ENCODE results near the gene MXD3.
"Not testable (repeated sequence)": the region's sequence is repeated elsewhere in the genome, so short reads cannot be mapped to it uniquely, and the experiment has no call there.

MXD3 gene

DNA sequence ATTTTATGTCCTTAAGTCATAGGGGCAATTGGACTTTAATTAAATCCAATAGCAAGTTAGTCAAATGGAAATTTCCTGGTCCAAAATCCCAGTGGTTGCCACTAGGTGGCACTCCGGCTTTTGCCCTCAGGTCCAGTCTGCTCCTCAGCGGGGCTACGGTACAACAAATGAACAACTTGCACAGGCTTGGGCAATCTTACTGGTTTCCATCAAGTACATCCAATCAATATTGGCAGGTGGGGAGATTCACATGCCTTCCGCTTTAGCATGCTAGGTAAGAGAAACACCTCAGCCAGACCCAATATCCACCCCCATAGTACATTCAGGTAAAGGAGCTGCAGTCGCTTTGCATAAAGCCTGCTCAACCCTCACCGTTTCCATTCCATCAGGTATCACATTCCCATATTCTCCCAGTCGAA is 6.3 kb upstream of the MXD3 start:
- DNase-seq, result peak; percentile 75

DNA sequence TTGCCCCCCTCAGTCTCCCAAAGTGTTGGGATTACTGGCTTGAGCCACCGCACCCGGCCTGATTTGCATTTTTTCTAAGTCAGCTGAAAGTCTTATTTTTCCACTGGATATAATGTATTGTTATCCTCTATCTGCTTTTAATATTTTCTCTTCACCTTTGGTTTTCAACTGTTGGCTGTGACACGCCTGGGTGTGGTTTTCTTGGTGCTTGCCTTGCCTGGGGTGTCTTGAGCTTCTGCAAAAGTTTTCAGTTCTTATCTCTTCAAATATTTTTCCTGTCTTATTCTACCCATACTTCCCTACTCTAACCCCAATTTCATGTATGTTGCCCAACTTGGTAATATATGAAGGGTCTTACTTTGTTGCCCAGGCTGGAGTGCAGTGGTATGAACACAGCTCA is 4.3 kb upstream of the MXD3 start:
- no peak for DNase-seq

DNA sequence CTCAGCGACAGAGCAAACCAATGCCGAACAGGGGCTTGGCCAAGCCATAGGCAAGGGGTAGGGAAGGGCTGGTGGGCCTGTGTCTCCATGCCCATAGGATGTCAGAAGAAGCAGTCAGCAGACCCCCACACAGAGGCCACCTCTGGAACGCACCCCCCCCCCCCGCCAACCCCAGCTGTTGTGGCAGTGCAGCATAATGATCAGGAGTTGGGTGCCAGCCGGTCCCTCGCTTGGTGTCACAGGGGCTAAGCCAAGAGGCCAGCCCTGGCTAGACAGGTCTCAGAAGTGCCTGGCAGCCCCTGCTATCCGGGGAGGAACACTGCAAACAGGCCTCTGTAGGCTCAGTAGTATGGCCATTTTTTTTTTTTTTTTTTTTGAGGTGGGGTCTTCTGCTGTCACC is 3.7 kb upstream of the MXD3 start:
- DNase-seq, result no peak

DNA sequence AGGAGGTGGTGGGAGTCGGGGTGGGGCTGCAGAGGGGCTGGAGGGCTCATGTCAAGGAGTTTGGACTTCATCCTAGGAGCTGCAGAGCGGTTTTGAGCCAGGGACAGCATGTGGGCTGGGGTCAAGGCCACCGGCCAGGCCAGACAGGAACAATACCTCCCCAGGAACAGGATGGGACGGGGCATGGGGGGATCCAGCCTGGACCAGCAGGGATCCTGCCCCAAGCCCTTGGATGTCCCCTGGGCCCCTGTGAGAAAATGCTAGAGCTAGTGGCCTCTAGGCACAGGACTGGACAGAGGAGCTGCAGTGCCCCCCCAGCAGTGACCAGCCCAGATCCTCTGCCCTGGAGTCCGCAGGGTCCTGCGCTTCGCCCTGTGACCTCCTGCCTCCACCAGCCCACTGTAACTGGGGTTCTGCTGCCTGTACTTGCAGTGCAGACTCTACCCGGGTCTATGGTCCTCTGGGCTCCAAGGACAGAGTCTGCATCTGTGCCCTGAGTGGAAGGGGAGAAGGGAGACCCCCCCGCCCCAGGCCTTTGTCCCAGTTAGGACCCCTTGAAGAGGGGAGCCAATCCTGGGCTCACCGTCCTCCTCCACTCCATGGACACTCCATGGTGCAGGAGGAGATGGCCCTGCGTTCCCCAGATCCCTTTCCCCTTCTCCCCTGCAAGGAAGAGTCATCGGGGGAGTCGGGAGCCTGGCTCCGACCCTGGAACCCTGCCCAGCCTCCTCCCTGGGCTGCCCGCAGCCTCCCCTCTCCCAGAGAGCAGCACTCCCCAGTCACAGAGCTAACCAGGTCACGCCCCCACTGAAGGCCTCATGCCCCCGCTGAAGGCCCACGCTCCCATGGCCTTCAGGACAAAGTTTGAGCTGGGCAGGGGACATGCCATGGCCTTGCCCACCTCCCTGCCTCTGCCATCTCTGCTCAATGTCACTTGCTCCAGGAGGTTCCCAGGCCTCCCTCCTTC is 3.0 kb upstream of the MXD3 start:
- DNase-seq, result no peak

DNA sequence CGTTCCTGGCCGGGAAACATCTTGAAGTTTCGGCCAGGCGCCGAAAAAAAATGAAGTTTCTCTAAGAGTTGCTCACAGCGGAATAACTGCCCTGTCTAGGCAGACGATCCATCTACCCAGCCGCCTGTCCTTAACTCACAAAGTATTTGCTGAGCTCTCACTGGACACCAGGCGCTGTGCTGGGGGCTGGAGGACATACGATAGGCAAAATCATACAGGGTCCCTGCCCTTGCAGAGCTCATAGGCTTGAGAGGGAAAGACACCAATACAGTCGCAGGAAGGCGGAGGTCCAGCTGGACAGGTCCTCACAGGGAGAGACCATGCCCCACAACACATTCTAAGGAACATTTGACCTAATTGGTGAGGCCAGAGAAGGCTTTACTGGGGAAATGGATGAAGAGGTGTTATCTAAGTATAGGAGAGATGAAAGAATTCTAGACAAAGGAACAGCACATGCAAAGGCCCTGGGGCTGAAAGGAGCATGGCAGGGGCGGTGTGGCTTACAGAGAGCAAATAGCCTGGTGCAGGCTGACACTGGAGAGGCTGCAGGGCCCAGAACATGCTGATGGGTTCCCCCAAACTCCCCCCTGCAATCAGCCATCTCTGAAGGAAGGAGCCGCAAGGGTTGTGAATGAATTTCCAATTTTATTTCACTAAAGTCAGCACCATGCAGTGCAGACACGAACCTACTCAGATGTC is 2.0 kb upstream of the MXD3 start:
- DNase-seq, result no peak

DNA sequence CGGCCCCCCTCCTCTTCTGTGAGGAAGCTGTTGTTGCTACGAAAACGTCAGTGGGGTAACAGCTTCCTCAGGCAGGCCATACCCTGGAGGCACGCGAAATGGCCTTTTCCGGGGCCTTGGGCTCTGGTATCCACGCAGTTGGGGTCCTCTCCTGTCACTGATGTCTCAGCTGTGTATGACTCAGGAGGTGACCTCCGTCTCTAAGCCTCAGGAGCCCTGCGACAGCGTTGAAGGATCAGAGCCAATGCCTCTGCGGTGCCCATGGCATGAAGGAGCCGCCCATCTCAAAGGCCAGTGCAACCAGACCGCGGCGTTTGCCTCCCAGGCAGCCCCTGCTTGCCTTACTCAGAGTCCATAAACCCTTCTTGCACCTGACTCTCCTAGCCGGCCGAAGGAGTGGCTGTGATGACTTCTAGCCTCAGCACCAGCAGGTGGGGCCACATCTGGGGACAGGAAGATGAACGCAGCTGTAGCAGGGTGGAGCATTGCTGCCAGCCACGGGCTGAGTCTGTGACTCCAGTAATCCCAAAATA is 1.0 kb upstream of the MXD3 start:
- DNase-seq, result no peak

DNA sequence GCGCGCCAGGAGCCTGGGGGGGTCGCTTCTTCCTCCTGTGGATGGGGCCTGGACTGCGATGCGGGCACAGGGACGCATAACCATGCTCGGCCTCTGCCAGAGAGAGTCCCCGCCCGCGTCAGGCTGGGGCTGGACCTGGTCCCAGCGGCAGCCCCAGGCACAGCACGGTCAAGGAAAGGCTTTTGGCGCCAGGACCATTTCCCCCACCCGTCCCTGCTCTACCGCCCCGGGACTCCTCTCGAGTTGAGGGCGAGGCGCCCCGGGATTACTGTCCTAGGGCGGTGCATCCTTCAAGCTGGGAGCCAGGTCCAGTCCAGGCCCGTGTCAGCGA is 341 bp downstream of the MXD3 start:
- DNase-seq, result no peak

DNA sequence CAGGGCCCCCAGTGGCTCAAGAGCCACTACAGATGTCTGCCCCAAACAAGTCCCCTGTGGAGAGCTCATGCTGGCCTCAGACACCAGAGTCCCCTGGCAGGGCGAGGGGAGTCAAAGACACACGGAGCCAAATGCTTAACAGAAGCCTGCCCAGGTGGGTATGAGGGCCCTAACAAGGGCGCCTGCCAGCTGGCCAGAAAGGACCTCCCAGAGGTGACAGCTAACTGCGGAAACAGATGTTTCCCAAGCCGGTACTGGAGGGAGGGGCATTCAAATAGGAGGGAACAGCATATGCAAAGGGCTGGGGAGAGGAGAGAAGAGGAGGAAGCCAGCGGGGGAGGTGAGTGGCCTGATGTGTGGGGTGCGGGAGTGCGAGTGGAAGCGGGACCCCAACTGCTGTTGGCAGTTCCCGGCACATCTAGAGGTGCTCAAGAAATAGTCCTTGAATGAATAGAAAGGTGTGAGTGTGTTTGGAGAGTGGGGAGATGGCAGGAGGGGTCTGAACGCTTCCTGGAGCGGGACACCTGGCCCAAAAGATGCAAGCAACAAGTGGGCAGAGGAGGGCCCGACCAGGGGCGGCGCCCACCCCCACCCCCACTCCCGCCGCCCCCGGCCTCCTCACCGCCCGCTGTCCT is 824 bp downstream of the MXD3 start:
- DNase-seq, result no peak

DNA sequence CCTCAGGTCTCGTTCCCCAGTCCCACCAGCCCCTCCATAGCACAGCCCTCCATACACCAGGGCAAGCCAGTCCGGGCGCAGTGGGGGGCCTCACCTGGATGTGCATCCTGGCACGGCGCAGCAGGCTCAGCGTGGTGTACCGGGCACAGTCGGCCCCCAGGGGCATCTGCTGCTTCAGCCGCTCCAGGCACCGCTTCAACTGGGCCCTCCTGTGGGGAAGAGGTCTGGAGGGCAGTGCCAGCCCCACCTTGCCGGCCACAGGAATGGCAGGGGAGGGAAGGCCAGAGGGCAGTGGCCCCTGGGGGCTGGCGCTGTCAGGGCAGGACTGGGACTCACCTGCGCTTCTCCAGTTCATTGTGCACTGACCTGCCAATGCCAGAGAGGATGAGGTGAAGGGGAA is 1.4 kb downstream of the MXD3 start:
- no peak for DNase-seq

DNA sequence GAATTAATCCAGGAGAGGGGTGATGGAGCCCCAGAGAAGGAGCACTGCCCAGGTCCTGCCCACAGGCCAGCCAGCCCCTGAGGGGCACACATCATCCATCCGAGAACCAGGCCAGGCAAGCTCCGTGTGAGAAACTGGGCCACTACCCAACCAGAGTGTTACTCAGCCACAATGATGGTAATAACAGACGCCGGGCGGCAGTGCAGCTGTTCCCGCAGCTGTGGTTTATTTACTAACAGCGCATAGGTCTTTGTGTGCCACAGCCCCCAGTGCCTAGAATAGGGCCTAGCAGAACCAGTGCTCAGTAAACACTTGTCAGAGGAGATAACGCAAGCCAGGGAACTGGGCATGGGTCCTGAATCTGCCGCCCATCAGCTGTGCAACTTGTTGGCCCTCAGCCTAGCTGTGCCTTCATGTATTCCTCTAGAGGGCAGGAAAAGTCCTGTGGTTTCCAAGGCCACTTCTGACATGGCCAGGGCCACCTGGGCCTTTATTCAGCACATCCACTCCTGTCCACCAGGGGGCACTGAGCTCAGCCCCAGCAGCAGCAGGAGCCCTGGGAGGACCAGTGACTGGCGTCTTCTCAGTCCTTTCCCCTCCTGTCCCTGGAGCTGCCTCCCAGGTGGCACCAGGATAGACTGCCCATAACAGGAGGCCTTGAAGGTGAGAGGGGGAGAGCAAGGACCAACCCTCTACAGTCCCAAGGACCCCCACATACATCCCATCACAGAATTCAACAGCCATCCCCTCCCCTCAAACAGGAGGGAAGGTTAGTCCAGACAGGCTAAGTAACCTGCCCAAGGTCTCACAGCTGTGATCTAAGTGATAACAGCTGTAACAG is 2.1 kb downstream of the MXD3 start:
- DNase-seq, result peak; percentile 73

DNA sequence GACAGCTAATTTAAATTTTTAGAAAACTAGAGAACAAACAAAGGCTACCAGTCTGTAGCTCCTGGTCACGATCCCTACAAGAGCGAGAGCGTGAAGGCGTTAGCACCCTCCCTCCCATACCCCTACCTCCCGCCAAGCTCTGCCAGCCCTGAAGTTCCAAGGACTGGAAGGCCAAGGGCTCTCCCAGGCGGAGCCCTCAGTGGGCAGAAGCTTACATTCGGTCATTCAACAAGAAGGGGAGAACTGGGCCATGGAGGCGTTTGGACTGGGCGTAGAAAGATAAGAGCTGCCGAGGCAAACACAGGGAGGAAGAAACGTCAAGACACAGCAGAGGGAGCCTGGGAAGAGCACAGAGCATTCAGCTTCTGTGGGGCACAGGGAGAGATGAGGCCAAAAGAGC is 3.0 kb downstream of the MXD3 start:
- no peak for DNase-seq

DNA sequence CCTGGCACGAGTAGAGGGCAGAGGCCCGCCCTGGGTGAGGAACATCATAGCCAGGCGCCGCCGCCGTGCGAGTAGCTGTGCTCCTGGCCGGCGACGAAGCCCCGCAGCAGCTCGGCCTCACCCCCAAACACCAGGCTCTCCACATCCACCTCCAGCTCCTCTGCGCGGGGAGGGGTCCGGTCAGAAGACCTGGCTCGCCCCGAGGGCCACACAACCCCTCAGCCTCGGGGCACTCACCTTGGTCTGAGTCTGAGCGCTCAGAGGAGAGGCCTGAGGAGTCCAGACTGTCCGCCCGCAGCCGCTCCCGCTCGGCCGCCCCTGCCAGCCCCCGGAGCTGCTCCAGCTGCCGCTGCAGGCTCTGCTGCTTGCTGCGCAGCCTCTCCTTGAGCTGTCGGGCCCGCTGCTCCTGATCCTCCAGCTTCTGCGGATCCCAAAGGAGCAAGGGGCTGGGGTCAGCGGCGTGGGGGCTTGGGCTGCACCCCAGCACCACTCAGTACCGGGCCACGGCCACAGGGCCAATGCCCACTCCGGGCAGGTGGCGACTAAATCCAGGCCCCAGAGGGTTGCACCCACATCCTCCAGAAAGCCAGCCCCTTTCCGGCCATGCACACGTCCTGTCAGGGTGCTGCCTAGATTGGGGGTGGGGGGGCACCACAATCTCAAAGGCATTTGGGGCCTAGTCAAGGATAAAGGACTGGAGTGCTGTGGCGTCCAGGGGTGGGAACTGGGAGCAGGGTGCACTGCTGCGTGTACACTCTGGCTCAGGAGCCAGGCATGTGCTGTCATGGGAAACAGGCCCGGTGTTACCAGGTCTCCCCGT is 3.9 kb downstream of the MXD3 start:
- no peak for DNase-seq

DNA sequence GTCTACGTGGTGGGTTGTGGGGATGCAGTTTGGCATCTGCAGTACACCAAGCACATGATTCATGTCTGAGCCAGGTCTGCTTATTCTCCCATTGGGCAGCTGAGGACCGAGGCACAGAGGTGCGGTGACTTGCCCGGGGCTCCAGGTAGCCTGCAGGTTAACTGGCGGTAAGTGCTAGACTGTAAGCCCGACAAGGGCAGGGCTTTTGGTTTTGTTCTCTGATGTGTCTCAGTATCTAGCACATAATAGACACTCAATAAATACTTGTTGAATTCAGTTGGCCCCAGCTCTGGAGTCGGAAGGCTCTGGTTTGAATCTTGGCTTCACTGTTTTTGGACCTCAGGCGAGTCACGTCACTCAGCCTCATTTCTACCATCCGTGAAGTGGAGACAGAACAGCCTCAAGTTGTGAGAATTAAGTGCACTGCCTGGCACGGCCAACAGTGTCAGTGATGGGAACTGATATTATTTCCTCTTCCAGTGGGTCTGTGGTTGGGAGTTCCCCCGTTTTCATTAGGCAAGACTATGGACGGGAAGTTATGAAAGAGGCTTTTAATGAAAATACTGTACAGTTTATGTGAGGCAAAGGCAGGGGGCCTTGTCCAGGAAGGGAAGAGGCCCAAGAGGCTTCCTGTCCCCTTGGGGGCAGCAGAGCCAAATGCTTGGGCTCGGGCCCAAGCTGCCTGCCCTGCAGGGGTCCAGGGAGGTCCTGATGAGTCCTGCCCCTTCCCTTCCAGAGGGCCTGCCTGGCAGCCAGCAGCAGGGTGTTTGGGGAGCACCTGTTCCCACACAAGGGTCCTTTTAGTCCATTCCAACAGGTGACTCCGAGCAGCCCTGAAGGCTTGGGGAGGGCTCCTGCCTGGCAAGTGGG is 4.8 kb downstream of the MXD3 start:
- DNase-seq, result no peak

DNA sequence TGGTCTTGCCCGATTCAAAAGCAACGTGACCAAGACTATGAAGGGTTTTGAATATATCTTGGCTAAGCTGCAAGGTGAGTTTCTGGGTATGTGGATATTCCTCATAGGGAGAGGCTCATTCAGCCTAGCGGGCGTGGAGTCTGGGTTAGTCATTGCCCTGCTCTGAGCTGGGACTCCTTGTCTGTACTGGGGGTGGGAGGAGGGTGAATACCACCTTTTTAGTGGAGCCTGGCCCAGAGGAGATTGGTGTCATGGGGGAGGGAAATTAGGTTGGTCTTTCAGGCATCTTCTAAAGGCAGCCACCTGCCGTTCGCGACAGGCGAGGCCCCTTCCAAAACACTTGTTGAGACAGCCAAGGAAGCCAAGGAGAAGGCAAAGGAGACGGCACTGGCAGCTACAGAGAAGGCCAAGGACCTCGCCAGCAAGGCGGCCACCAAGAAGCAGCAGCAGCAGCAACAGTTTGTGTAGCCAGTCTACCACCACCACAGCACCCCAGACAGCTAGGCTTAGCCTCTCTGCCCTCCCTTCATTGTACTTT is 5.5 kb downstream of the MXD3 start:
- DNase-seq, result not testable (repeated sequence)

DNA sequence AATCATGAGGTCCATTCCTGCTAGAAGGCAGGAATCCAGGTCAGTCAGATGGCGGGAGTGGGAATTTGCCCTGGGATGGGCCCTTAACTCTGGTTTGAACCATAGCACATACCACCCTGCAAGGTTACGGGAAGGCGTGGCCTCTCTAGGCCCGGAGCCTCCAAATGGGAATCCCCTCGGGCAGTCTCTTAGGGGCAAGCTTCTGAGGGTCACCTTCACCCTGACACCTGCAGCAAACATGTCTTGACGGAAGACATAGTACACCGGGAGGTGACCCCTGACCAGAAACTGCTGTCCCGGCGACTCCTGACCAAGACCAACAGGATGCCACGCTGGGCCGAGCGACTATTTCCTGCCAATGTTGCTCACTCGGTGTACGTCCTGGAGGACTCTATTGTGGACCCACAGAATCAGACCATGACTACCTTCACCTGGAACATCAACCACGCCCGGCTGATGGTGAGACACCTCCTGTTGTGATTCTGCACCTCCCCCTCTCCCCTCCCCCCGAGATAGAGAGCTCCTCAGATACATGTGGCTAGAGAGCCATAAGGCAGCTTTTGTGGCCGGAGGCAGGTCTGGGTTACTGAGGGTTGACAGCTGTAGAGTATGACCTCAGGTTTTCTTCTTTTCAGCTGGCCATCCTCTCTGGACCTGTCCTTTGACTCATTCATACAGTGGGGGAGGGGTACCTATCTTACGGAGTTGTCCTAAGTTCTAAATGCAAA is 7.1 kb downstream of the MXD3 start:
- DNase-seq, result no peak

DNA sequence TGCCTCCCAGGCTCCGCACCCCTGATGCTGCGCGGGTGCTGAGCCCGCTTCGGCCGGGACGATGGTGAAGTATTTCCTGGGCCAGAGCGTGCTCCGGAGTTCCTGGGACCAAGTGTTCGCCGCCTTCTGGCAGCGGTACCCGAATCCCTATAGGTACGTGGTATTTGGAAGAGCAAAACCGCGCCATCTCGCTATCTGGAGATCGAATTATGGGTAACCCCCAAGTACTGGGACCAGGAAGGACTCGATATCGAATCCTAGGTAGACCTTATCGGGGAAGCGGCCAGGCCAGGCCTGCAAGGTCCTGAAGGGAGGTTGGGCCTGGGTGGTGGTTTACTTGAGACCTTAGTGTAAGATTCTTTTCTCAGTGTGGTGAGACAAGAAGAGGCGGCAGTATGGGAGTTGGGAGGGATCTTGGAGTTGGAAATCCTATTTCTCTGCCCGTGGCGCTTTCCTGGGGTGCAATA is 7.7 kb downstream of the MXD3 start:
- no peak for DNase-seq

DNA sequence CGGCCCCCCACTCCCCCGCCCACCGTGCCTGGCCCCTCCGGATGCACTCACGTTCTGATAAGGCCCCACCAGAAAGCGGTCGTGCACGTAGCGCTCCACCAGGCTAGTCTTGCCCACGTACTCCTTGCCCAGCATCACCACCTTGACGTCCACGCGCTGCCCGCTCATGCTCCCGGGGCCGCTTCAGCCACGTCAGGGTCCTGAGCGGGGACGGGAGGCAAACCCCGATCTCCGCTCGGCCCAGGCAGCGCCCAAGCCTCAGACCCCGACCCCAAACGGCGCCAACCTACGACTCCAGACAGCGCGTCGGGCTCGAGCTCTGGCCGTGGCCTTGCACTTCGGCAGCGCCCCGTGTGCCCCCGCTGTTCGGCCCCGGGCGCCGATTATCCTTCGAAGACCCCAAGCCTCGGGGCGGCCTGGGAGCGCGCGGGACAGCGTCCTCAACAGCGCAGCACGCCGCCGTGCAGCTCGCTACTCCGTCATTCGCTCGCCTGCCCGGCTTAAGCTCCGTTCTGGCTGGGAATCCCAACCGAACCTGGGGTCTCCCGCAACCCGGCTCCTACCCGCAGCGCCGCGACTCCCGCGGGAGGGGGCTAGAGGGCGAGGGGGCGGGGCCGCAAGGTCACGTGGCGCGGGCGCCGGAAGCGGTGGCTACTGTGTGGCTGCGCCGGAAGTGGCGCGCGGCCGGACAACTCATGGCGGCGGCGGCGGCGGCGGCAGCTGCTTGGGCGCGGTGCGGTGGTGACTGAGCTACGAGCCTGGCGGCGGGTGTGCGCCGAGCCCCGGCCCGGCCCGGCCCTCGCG is 8.4 kb downstream of the MXD3 start, which contains the start of the genes PRELID1 and RAB24:
PRELID1 (plus strand) TSS at position 679 of the 804 bp plus-strand sequence. CDS start 187 bp downstream, outside the sequence.
RAB24 (minus strand) TSS at position 599 of the 804 bp plus-strand sequence; CDS start at position 168, 431 bp downstream.
- peak; percentile 88 for DNase-seq

DNA sequence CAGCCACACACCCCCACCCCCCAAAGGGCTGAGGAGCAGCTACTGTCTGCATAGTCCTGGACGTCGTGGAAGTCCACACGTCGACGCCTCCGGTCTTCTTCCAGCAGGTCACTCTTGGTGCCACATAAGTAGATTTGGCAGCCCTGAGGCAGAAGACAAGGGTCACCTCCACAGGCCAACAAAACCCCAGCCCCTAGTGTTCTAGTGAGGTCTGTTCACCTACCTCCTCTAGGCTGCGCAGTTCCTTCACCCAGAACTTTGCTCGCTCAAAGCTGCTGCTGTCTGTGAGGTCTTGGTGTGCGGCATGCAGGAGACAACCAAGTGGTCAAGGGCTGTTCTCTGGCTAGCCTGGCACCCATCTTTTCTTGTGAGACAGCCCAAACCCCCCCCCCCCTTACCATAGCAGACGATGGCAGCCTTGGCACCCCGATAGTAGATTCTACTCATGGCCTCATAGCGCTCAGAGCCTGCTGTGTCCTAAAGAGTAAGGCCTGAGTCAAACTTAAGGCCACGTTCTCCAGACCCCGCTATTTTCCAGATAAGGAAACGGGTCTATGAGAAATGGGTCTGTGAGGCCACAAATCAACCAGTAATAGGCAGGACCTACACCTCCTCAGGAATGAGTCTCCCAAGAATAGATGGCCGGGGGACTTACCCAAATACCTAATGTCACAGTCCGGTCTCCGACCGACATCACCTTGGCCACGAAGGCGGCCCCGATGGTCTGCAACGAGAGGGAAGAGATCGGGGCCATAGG is 9.2 kb downstream of the MXD3 start:
- no peak for DNase-seq

Data from activated T-cell treated with anti-CD3 and anti-CD28 coated beads, Interleukin-2, amount 50 U/mL, for 1 hour (primary cell).